ENCODE results near the gene RNF2. TPM values are rescaled to one million over a fixed set of nuclear protein-coding genes. Genes with fewer than 3 reads are reported as not detected.
"Not testable (repeated sequence)": the region's sequence is repeated elsewhere in the genome, so short reads cannot be mapped to it uniquely, and the experiment has no call there.

RNF2 gene
- total RNA-seq, 1 donor from 2014 or later = 19.0 TPM

DNA sequence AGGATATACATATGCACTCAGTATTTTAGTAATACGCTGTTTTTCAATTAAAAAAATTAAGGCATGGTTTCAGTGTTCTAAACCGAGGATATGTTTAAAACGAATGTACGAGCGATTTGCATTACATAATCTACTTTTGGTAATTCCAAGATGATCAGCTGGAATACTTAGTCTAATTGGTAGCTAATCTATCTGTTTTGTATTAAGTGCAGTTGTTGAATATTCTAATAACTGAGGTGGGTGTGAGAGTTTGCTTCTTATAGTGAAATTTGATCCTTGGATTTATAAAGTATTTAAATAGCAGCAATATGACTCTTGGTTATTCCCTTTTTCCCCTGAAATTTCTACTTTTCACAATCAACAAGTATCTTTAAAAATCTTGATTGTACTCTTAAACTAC is 1.3 kb downstream of the RNF2 start:
- intact Hi-C loops (cut with micrococcal nuclease) = loop anchor here (2.0 to 10.0 kb wide), 5 partner anchors 124 to 1331 kb away; partner anchors contain the start of genes ODR4 and TPR

DNA sequence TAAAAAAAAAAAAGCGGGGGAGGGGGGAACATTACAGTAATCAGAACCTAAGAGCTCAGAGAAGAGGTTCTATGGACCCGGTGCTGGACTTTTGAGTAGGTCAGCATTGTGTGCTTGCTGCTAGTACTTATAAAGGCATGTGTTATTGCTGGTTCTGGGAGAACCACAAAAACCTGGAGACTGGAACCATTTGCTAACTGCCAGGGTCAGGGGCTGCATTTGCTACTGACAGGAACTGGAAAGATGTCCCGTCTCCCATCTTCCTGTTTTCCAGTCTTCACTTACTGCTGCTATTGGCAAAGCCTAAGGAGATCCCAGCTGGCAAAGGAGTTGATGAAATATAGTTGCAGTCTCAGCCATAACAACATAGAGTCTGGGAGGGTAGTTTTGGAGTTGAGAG is 4.3 kb downstream of the RNF2 start:
- intact Hi-C loops (cut with micrococcal nuclease) = loop anchor here (5.0 to 10.0 kb wide), 4 partner anchors 515 to 1328 kb away; partner anchors contain the start of genes ODR4 and TPR

- intact Hi-C loops (cut with micrococcal nuclease) = no loop called here
Observed at GRCh38 chr1:185050823-185051451, 5.6 kb downstream of the RNF2 start.

GRCh38 chr1:185053204-185053603 is 7.8 kb downstream of the RNF2 start:
- intact Hi-C loops (cut with micrococcal nuclease) = no loop called here

GRCh38 chr1:185054365-185055060 is 9.2 kb downstream of the RNF2 start:
- intact Hi-C loops (cut with micrococcal nuclease) = no loop called here

DNA sequence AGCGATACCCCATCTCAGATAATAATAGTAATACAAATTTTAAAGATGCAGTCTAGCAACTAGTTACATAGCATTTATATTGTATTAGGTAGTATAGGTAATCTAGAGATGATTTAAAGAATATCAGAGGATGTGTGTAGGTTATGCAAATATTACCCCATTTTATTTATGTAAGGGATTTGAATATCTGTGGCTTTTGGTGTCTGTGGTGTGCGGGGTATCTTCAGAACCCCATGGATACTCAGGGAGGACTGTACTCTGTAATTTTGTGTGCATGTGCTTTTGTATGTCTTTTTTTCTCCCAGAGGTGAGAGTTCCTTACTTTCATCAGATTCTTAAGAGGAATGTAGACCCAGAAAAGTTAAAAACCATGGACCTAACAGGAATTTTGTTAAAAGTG is 12.8 kb downstream of the RNF2 start:
- intact Hi-C loops (cut with micrococcal nuclease) = no loop called here

- intact Hi-C loops (cut with micrococcal nuclease) = no loop called here
Observed at GRCh38 chr1:185058876-185059275, 13.5 kb downstream of the RNF2 start.

GRCh38 chr1:185059950-185060571 is 14.7 kb downstream of the RNF2 start:
- intact Hi-C loops (cut with micrococcal nuclease) = no loop called here

GRCh38 chr1:185062710-185063370 is 17.5 kb downstream of the RNF2 start:
- intact Hi-C loops (cut with micrococcal nuclease) = no loop called here

DNA sequence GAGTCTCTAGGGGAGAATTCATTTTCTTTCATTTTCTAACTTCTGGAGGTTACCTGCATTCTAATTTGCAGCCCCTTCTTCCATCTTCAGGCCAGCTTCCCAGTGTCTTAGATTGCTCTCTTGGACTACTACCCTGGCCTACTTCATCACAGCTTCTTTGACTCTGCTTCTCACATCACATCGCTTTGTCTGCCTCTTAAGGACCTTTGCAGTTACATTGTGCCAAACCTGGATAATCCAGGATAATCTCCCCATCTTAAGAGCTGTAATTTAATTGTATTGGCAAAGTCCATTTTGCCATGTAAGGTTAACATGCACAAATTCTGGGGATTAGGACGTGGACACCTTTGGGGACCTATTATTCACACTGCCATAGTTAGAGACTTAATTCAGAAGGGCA is 18.4 kb downstream of the RNF2 start:
- intact Hi-C loops (cut with micrococcal nuclease) = no loop called here

- intact Hi-C loops (cut with micrococcal nuclease) = not testable (repeated sequence)
Observed at GRCh38 chr1:185065006-185065405, 19.6 kb downstream of the RNF2 start.

GRCh38 chr1:185066181-185066580 is 20.8 kb downstream of the RNF2 start:
- intact Hi-C loops (cut with micrococcal nuclease) = no loop called here

DNA sequence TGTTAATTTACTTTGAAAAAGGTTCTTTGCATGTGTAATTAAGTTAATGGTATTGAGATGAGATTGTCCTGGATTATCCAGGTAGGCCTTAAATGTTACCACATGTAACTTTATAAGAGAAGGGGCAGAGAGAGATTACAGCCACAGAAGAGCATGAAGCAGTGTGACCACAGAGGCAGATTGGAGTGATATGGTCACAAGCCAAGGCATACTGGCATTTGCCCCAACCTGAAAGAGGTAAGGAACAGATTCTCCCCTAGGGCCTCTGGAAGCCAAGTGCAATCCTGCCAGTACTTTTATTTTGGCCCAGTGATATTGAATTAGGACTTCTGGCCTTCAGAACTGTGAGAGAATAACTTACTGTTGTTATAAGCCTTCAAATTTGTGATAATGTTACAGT is 23.0 kb downstream of the RNF2 start:
- intact Hi-C loops (cut with micrococcal nuclease) = no loop called here

- intact Hi-C loops (cut with micrococcal nuclease) = no loop called here
Observed at GRCh38 chr1:185069202-185069772, 23.9 kb downstream of the RNF2 start.

DNA sequence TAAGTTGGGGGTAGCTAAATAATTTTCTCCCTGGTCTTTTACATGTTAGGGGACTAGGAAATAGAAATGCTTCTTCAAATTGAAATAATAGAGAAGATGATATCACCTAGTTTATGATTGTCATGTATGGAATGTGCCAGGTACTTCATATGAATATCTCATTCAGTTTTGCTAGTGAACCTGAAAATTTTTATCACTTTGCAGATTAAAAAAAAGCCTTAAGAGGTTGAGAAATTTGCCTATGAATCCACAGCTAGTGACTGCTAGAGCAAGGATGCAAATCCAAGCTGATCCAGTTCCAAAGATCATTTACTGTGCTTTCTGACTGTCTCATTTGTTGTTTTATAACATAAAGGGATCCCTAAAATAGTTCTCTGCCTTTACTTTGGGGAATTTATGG is 24.7 kb downstream of the RNF2 start:
- intact Hi-C loops (cut with micrococcal nuclease) = no loop called here

DNA sequence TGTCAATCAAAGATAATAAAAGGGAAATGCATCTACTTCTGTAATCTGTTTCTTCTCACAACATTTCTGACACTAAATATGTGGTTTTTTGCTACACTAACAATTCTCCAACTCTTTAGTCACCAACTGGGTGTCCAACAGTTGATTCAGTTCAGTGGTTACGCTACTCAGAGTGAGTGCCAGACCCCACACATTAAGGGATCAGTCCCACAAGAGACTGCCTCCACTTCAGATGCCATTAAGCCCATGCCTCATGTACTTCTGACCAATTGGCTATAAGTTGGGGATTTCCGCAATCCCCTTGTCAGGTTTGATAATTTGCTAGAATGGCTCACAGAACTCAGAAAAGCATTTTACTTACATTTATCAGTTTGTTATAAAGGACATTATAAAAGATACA is 28.4 kb downstream of the RNF2 start:
- intact Hi-C loops (cut with micrococcal nuclease) = no loop called here

DNA sequence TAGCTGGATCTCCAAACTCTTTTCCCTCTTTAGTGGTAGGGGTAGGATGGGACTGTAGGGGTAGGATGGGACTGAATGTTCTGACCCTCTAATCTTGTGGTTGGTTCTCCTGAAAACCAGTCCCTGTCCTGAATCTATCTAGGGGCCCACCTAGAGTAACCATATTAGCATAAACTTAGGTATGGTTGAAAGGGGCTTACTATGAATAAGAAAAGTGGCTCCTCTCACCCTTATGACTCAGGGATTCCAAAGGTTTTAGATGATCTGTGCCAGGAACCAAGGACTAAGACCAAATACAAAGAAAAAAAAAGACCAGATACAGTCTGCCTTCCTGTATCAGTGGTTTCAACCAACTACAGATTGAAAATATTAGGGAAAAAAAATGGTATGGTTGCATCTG is 28.9 kb downstream of the RNF2 start:
- intact Hi-C loops (cut with micrococcal nuclease) = no loop called here

GRCh38 chr1:185075476-185075875 is 30.1 kb downstream of the RNF2 start:
- intact Hi-C loops (cut with micrococcal nuclease) = no loop called here

DNA sequence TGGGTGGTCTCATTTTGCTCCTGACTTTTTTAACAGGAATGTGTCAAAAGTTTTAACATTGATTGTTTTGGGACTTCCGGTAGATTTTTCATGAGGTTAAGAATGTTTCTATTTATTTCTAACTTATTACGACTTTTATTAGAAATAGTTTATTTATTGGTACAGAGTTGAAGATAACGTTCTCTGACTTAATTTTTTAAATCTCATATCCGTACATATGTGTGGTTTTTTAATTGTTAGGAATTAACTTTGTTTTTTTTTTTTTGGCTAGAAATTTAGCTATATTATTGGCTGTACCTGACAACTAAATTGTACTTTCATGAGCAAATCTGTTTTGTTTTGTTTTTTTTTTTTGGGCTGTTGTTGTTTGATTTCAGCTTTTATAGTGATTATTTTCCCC is 32.0 kb downstream of the RNF2 start:
- intact Hi-C loops (cut with micrococcal nuclease) = no loop called here

DNA sequence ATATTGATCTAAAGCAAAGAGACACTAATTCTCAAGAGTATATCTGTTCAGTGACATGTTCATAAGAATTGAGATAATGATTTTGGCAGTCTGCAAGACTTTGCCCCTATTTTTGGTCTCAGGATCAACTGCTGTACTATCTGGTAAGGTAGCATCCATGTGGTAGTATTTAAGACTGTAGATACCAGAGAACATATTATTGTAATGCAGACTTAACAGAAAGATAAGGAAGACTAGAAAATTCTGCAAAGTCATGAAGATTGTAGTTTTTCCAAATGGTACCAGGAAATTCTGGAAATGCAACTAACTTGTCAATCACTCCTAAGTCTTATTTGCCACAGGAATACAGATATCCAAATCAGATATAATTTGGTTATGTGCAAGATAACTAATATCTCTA is 35.1 kb downstream of the RNF2 start:
- intact Hi-C loops (cut with micrococcal nuclease) = no loop called here

GRCh38 chr1:185083818-185084217 is 38.5 kb downstream of the RNF2 start:
- intact Hi-C loops (cut with micrococcal nuclease) = no loop called here

DNA sequence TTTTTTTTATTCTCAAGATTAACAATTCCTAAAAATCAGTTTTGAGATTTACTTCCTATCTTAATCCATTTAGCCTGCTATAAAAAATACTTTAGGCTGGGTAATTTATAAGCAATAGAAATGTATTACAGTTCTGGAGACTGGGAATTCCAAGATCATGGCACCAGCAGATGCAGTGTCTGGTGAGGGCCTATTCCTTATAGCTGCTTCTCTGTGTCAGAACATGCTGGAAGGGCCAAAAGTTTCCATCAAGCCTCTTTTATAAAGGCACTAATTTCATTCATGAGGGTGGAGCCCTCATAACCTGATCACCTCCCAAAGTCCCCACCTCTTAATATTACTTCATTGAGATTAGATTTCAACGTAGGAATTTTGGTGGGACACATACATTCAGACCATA is 41.7 kb downstream of the RNF2 start:
- intact Hi-C loops (cut with micrococcal nuclease) = no loop called here
